H1 (cell line): Measurements from ENCODE around the gene FLRT1. TPM values are rescaled to one million over a fixed set of nuclear protein-coding genes. Genes with fewer than 3 reads are reported as not detected.

Experiments used
- BACH1 ChIP-seq: IDR thresholded peaks from 2 replicates; pipeline ENCODE4 v1.6.1; 2012; ENCODE audit warnings: low read length, improper control_type of control experiment
- CBX5 ChIP-seq: fragments of 300-800, 300-1000 bp; sonication (generic); IDR thresholded peaks from 2 replicates; pipeline ENCODE4 v1.7.1; 2016; ENCODE audit warnings: antibody characterized with exemption, low read length, low read depth
- POLR2AphosphoS5 ChIP-seq: IDR thresholded peaks from 2 replicates; pipeline ENCODE4 v1.6.1; 2011; ENCODE audit warnings: low read depth, low read length
- RFX5 ChIP-seq: IDR thresholded peaks from 2 replicates; pipeline ENCODE4 v1.6.1; 2011; ENCODE audit warnings: low read depth, low read length, improper control_type of control experiment, borderline replicate concordance
- SIRT6 ChIP-seq: IDR thresholded peaks from one replicate; pipeline ENCODE4 v1.7.1; 2012; ENCODE audit warnings: low read length, inconsistent platforms
- TAF7 ChIP-seq: optimal IDR thresholded peaks from 2 replicates; pipeline ENCODE3; 2011; ENCODE audit warnings: low read depth, mild to moderate bottlenecking, inconsistent platforms, low read length, moderate library complexity, borderline replicate concordance
- polyA plus RNA-seq, 7 experiments: library from polyadenylated mRNA; depleted of rRNA in 3 of 7; stranded (reverse) in 5 of 7; unstranded in 2 of 7; fragments of >200 nt in 5 of 7; fragments of 200-250 nt in 2 of 7; gene quantifications; 1 replicate in 5 of 7; 2 replicates in 1 of 7; 4 replicates in 1 of 7; pipeline versions ENCODE4 v1.2.1 to v1.2.3, GENCODE V29; 2011 to 2013; ENCODE audit warnings: missing spikeins in 2 of 7, mixed read lengths in 2 of 7
- total RNA-seq: library from RNA; stranded (reverse); fragmentation: NEBNext Ultra II Directional; extraction: Animal tissue kit (Norgen Biotek cat#: 25700); gene quantifications from 2 replicates; pipeline ENCODE4 v1.2.1, GENCODE V29; 2021

The FLRT1 gene
- total and polyA plus RNA-seq, 2 of the 8 experiments (the other 6 are each of a cell fraction or from before 2014, with no cell fraction given) = 0.14 to 0.28 TPM

GRCh38 chr11:64078284-64078683 lies 42.6 kb downstream of the FLRT1 start (continued):
- TF ChIP-seq POLR2AphosphoS5 (no peak), CBX5 (no peak), BACH1 (no peak), SIRT6 (no peak), RFX5 (no peak), TAF7 (no peak)
- TF ChIP-seq, all 59 proteins: peak for 0
